HG03378 (cell line): ENCODE measurements around the gene PDGFRB.

Source experiments
- ATAC-seq: cut with Tn5 transposase; IDR thresholded peaks from one replicate; pipeline ENCODE4 v1.9.1; 2021; ENCODE audit warnings: mild to moderate bottlenecking, moderate library complexity; ENCODE audit not compliant: unreplicated experiment

PDGFRB gene

DNA sequence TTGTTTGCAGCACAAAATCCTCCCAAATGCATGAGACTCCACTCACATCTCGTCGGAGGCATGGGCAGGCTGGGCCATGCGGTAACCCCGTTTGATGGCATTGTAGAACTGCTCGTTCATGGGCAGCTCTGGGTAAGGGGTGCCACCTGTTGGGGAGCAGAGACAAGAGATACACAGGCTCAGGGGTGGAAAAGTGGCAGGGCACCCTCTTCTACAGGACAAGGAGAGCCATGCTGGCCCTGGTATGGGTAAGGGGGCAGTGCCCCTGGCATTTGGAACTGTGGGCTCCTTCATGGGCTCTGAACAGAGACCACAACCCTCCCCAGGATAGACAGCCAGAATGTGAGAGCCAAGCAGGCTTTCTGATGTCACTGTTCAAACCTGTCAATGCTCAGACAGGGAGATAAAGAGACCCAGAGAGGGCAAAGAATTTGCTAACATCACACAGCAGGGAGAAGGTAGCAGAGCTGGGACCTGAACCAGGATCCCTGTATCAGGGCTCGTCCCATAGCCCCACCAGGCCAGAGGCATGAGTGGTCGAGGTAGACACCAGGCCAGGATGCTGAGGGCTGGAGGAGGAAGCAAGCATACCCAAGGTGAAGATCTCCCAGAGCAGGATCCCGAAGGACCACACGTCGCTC lies 36.1 kb downstream of the PDGFRB start:
- no peak for ATAC-seq

DNA sequence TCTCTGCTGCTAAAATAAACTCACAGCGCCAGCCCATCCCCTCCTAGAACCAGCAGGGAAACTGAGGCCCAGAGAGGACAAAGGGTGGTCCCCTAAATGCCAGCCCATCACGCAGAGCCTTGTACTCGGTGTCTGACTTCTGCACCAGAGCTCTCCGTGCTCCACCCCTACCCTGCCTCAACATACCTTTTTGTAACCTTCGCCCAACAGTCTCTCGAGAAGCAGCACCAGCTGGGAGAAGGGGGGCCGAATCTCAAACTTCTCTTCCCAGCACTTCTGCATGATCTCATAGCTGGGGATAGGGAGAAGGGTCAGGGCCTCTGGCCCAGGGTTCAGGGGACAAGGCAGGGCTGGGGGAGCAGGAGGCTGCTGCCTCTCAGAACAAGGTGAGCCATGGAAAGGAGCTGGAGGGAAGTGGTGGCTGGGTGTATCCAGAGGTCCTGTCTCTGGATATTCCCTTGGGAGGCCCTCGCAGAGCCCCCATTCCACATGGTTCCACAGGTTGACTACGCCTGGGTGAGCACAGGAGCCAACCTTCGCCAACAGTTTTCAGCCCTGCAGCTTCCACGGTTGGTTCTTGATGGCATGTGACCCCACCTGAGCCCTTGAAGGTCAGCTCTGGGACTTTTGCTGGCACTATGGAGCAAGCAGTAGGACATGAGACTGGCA lies 37.0 kb downstream of the PDGFRB start:
- ATAC-seq: no peak

DNA sequence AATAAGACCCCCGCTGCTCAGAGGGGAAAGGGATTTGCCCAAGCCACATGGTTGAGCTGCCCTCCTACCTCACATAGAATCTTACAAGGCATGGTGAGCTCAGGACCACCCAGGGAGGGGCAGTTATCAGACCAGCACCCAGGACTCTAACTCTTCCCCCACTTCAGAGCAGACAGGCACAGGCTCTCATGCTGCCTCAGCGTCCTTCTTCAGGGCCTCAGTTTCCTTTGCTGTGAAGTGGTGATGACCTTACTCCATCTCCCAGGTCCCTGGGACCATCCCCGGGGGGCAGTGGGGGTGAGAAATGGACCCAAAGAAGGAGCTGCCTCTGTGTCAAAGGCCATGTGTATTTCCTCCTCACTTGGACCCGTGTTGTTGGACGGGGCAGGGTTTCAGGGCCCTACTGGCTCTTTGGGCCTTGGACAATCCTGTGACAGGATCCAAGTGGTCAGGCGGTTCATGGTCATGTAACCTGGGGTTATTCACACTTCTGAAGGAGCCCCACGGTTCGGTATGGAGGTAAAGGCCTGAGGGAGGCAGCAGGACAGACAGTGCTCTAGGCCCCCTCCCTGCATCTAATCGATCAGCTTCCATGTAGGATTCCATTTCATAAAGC lies 37.6 kb downstream of the PDGFRB start:
- no peak for ATAC-seq

DNA sequence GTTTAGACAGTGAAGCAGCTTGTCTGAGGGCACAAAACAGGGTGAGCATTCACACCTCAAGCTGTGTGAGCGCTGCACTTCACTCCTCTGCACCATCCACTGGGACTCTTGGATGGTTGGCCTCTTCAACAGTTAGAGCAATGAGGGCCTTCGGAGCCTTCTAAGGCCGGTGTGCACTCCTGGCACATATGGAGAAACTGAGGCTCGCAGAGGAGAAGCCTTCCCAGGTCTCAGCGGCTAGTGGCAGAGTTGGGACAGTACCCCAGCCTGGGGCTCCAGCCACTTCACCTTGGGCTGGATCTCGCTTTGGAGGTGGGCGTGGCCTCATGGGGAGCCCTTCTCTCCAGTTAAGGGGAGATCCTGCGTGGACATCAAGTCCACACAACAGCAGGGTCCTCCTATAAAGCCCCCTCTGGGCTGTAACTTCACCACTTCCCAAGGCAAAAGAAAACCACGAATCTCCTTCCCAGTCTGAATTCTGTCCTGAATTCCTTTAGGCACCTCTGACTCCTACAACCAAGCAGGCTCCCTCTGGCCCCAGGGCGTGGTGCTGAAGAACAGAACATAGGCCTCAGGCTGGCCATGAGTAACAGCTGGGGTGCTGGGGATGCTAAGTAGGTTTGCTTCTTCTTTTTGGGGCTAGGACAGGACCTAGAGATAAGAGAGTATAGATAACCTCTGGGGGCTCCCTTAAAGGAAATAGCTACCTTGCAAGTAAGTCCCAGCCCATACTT lies 38.8 kb downstream of the PDGFRB start:
- no peak for ATAC-seq

DNA sequence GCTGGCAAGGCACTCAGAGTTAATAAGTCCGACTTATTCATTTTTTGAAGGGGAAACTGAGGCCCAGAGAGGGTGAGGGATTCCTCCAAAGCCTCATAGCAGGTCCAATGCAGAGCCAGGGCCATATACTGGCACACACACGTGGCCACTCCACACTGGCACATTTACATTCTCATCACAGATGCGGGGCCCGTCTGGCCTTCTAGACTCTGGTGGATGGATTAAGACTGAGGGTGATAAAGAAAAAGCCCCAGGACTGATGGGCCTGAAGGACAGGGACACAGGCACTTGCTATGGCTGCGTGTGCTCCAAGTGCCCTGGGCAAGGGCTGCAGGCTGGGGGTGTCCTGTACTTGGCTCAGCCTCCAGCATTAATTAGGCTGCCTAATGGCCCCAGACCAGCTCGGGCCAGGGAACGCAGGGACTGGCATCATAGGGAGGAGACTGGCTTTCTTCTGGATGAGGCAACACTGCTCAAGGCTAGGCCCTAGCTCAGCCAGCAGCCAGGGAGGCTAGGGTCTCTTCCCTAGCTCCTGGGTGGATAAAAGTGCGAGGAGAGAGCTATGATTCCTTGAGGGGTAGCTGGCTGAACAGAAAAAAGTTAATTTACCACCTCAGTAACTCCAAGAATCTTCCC lies 40.8 kb downstream of the PDGFRB start:
- no peak for ATAC-seq

DNA sequence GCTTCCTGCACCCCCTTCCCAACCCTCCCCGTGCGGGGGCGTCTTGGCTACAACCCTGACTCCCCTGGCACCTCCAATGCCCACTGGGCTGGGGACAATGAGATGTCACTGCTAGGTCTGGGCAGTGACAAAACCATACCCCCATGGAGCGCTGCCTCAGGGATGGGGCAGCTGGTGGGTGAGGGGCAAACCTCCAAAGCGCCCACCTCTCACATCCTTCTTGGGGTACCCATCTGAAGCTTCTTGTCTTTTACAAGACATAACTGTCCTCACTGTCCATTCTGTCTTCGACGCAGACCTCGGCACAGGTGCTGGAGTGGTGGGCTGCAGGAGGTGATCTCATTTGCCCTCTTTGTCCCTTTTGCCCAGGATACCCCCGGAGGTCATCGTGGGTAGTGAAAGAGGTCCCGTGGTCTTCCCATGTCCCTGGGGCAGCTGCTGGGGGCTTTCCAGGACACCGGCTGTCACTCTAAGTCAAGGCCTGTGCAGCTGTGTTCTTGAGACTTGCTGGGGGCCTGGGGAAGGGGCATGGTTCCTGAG lies 41.5 kb downstream of the PDGFRB start:
- no peak for ATAC-seq

DNA sequence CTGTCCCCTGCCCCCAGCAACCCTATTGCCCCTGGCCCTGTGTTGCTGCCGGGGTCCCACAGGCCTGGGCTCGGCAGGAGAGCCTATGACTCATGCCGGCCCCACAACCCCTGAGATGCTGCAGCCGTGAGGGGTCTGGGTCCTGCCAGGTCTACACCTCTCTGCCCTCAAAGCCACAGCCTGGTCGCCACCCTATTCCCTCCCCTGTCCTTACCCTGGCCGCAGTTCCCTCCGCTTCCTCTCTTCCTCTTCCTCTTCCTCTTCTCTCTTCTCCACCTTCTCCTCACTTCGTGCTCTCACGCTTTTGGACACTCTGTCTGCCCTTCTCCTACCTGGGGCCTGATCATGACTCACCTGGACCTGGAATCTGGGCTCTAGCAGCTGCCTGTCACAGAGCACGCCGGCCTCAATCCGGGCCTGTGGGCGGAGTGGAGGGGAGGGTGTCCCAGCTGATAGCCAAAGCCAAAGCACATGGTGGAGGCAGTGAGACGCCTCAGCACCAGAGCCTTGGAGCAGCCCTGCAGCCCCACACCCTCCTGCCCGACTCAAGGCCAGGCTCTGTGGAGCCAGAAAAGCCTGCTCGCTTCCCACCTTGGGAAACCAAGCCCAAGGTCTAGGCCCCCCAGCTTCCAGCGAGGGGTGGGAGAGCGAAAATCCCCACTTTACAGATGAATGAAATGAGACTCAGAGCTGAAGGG lies 42.4 kb downstream of the PDGFRB start:
- no peak for ATAC-seq

DNA sequence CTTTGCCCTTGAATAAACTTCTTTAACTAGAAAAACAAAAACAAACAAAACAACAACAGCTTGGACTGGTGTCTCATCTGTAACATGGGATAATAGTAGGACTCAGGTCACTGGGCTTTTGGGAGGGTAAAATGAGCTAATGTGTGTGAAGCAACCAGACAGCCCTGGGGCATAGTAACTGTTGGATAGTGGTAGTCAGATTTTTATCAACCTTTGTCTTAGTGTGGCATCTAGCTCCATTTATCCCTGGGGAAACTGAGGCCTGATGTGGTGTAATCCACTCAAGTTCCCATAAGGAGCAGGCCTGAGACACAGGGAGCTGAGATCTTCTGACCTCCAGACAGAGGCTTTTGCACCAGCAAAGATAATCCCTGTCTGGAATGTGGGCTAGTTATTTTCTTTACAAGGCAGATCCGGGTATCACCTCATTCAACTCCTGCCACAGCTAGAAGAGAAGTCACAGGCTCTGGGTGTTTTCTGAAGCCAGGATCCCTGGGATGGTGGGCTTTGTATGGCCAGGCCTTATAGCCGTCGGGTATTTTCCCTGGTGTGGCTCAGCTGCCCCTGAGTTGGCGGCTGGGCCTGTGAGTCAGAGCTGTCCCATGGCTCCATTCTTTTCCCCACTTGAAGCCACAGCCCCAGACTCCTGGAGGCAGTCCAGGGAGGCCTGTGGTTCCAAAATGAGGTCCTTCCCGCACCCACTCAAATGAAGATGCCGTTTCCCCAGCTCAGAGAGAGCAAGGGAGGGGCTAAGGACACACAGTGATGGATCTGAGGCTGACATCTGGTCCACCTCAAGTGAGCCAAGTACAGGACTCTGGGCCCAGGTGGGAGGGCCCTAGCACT lies 43.2 kb downstream of the PDGFRB start:
- no peak for ATAC-seq

DNA sequence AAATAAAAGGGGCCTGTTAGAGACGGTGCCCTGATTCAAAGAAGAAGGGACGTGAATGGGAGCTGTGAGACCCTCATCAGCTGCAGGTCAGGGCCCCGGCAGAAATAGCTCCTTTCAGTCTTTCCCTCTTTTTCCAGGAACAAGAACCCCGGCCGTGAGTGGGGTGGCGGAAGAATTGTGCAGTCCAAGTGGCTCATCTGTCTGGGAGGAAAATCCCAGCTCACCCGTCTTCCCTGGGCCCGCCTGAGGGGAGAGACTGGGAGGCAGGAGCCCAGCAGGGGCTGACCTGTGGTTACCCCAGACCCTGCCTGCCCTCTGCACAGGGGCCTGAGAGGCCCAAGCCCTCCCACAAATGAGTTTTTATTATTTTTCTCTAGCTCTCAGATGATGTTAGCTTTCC lies 44.5 kb downstream of the PDGFRB start:
- no peak for ATAC-seq

DNA sequence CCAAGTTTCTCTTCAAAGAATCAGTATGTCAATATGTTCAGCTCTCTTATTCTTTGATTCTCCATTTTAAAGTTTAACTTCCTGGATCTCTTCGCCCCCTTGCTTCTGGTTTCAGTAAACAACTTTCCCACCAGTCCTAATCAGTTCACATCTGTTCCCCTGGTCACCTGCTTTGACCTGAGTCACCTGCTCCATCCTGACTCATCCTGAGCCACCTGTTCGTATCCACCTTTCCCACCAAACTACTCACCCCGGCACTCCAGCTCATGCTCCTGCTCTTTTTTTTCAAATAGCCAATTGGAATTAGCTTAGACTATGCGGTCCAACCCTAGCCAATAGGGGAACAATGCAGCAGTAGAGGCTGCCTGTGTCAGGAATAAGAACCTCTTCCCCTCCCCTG lies 45.7 kb downstream of the PDGFRB start:
- ATAC-seq: no peak

DNA sequence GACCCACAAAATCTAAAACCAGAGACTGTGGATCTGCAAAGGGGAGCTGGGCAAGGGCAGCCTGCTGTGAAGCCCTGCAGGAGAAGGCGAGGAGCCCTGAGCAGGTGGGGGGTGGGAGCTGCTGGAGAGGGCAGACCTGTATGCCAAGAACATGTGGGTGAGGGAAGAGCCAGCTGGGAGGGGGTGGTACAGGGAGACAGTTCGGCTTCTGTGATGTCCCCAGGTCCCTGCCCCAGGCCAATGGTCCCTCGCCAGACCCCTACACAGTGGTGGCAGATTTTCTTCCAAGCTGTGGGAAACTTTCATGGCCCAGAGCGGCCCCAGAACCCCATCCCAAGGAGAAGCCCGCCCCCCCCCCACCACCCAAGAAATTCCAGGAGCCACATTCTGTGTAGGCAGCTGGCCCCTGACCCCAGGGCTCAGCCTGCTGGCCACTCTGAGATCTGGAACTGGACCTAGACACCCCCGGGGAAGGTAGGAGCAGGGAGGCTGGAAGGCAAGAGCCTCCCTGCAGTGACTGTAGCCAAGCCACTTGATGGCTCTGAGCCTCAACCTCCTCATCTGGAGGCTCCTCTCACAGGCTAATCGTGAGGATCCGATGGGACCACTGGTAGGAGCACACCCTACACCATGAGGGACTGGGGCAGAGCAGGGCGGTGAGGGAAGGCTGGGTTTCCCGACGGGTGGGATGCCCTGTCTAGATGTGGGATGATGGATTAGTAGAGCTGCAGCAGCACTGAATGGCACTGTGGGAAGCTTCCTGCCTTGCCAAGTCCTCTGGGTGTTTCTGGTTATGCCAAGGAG lies 46.7 kb downstream of the PDGFRB start:
- ATAC-seq: no peak

DNA sequence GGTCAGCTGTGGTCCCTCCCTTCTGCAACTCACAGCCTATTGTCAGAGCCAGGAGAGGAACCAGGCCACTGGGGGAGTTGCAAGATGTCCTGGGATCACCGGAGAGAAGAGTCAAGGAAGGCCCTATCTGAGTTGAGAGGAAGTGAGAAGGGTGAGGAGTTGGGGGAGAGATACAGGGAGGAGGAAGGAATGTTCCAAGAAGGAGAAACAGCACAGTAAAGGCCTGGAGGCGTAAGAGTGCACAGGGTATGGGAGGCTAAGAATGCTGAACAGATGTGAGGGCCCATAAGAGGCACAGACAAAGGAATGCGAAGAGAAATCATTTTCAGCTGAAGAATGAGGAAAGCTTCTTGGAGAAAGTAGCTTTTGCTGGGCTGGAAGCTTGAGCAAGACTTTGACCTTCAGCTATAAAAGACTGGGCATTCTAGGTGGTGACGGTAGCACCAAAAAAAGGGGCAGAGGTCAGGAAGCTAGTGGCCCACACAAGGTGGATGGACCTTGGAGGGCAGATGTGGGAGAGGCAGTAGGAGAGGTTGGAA lies 47.7 kb downstream of the PDGFRB start:
- no peak for ATAC-seq

DNA sequence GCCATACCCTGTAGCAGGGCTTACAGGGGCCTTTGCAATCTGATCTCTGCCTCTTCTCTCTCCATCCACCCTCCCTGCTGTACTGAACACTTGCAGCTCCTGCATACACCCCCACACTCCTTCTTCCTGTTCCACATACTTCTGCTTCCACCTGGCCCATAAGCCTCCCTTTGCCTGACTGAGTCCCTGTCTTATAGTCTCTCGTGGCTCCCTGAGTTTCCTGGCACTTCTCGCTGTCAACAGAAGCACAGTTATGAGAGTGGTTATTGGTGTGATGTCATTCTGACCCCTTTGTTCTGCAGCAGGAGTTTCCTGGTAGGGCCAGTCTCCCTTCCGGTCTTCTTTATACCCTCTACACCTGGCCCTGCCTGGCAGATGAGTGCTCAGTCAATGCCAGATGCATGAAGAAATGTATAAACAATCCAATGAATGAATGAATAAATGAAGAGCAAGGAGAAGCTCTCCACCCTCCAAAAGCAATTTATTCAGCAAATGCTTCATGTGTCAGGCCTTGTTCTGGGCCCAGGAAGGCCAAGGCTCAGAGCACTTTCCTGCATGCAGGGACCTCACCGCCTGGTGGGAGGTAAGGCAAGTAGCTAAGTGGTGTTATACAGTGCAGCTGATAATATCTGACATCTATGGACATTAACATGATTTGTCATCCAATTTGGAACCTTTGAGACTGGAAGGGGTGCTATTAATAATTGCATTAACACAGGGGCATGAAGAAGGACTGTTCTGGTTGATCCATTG lies 48.8 kb downstream of the PDGFRB start:
- no peak for ATAC-seq

DNA sequence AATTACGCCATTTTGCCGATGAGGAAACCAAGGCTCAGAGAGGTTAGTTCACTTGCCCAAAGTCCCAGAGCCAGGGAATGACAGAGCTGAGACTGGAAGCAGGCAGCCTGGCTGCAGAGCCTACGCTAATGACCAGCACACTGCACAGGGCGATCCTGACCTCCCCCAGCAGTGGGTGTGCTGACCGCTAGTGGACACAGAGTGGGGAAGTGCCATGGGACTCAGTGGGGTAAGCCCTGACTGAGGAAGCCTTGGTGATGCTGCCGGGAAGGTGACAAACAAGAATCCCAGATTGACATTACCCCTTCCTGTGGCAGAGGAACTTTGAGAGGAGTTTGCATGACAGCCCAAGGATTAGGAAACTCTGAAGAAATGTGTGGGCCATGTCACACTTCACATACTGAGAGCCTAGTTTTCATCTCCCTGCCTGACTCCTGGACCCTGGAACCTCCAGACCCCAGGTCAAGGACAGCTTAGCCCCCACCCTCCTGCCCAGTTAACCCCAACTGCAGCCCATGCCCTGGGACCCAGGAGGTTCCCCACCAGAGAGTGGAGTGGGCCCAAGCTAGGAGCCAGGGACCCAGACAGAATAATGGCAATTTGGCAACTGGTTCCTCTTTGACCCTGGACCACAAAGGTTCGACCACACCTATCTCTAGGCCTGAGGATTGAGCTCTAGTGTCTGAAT lies 49.6 kb downstream of the PDGFRB start:
- ATAC-seq: no peak

DNA sequence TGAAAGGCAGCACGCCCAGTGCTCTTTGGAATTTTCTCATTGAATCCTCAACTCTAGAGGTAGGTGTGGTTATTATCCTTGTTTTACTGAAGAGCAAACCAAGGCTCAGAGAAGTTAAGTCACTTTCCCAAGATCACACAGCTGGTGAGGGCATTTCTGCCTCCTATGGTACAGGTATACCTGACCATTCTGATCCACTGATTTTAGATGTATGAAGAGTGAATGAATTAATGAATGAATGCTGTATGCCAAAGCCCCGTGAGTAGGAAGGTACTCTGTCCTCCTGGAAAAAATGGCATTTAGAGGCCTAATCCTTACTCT lies 51.1 kb downstream of the PDGFRB start:
- no peak for ATAC-seq

DNA sequence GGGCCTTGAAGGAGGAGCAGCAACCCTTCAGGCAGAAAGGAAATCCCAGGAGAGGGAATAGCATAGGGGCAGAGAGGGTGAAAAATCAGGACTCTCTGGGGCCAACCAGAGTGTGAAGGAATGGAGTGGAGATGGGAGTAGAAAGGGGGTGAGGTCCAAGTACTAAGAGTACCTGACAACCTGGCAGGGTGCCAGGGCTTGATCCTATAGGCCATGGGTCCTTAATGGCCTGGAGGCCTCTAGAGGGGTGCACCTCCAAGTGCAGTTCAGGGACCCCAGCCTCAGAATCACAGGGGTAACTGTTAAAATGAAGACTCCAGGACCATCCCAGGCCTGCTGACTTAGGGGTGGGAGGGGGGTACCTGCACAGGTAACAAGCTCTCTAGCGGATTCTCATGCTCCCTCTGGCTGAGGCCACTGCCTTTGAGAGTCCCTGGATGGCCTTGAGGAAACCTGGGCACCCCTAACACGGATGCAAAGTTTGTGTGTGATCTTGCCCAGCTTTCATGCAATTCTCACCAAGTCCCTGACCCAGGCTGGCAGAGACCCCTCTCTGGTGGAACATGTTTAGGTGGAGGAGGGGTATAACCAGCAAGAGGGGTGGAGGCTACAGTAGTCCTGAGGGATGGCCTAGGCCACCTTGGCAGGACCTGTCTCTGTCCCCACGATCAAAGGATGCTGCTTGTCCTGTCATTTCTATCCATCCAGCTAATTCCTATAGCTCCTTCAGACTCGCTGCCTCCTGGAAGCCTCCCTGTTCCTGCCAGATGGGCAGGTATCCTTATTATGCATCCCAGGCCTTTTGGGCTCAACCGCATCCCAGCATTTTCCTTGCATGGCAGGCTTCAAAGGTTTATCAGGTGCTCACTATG lies 51.7 kb downstream of the PDGFRB start:
- ATAC-seq: no peak
